HCT116 (cell line): ENCODE data around the gene C17orf100. TPM values are rescaled to one million over a fixed set of nuclear protein-coding genes. Genes with fewer than 3 reads are reported as not detected.

Source experiments
- ATAC-seq: fragments of 200-7000 bp; cut with Tn5 transposase; 2 replicates; pipeline ENCODE4 v1.9.1; 2020; ENCODE audit warnings: mild to moderate bottlenecking, moderate library complexity
- BruUV-seq: library from RNA; stranded (reverse); fragments of 400-500 nt; replicated peaks from 2 replicates; lab custom pipeline; 2021; lab: Mats Ljungman, UMichigan
- CTCF ChIA-PET: fragments of 300-600 bp; sonication (Branson Sonifier 250); formaldehyde crosslinking; loops from one replicate; lab custom pipeline; 2021; ENCODE audit warnings: antibody characterized with exemption; lab: Charles Lee
- POLR2A ChIA-PET: fragments of 300-600, 350-600 bp; sonication (Branson Sonifier 250); formaldehyde crosslinking; loops from one replicate; lab custom pipeline; 2021; ENCODE audit warnings: antibody characterized with exemption; lab: Charles Lee
- RAD21 ChIA-PET, 2 experiments: fragments of 300-600 bp; sonication (Branson Sonifier 250); formaldehyde crosslinking; loops; one replicate each; lab custom pipeline; 2023; ENCODE audit warnings: low total read pairs in 2 of 2; ENCODE audit not compliant: uncharacterized antibody in 2 of 2, unreplicated experiment in 2 of 2, low non-redundant PET in 1 of 2; lab: Charles Lee
- DNase-seq: peaks from one replicate; pipeline ENCODE4 v3.0.0-alpha.2; 2010; ENCODE audit warnings: low read depth, low spot score
- H2AFZ ChIP-seq: fragments of 200-600 bp; shearing (Covaris generic), sonication (generic); 2 replicates; pipeline ENCODE4 v1.6.1; 2017; ENCODE audit warnings: low read depth, mixed run types, mixed read lengths, antibody characterized with exemption, low read length; ENCODE audit not compliant: poor library complexity, severe bottlenecking
- H3K27ac ChIP-seq: 2 replicates; pipeline ENCODE4 v1.5.1; 2012; ENCODE audit warnings: low read depth, low read length
- H3K27me3 ChIP-seq: fragments of 200-600 bp; sonication (generic); 2 replicates; pipeline ENCODE4 v1.6.1; 2016; ENCODE audit warnings: mixed run types, low read length, mixed read lengths; ENCODE audit not compliant: insufficient read depth
- H3K36me3 ChIP-seq, 2 experiments: fragments of 200-500 bp in 1 of 2; fragments of 200-600 bp in 1 of 2; sonication (Bioruptor generic) in 1 of 2; sonication (generic) in 1 of 2; 2 replicates each; pipeline versions ENCODE4 v1.5.1 to v1.6.1; 2014 to 2016; ENCODE audit warnings: low read length in 2 of 2, inconsistent platforms in 1 of 2, mixed read lengths in 1 of 2, mixed run types in 1 of 2; ENCODE audit not compliant: insufficient read depth in 2 of 2, control insufficient read depth in 1 of 2
- H3K4me1 ChIP-seq, 2 experiments: fragments of 200-600 bp in 1 of 2; sonication (generic) in 1 of 2; 2 replicates each; pipeline versions ENCODE4 v1.5.1 to v1.6.1; 2012 to 2017; ENCODE audit warnings: low read length in 2 of 2, inconsistent platforms in 1 of 2, mild to moderate bottlenecking in 1 of 2, mixed read lengths in 1 of 2, mixed run types in 1 of 2, moderate library complexity in 1 of 2; ENCODE audit not compliant: insufficient read depth in 2 of 2, control insufficient read depth in 1 of 2
- H3K4me2 ChIP-seq: fragments of 200-600 bp; sonication (generic); 2 replicates; pipeline ENCODE4 v1.6.1; 2017; ENCODE audit warnings: mixed run types, low read length, mixed read lengths
- H3K4me3 ChIP-seq, 2 experiments: fragments of 200-600 bp in 1 of 2; sonication (generic) in 1 of 2; replicated peaks in 1 of 2; 2 replicates each; pipeline ENCODE4 v1.5.1; 2011 to 2016; ENCODE audit warnings: low read length in 2 of 2, control low read depth in 1 of 2, low read depth in 1 of 2, mild to moderate bottlenecking in 1 of 2, mixed read lengths in 1 of 2, mixed run types in 1 of 2
- H3K79me2 ChIP-seq: fragments of 200-600 bp; sonication (generic); 2 replicates; pipeline ENCODE4 v1.6.1; 2017; ENCODE audit warnings: mild to moderate bottlenecking, mixed run types, low read length, moderate library complexity, mixed read lengths; ENCODE audit not compliant: insufficient read depth
- H3K9ac ChIP-seq: fragments of 200-600 bp; sonication (generic); 2 replicates; pipeline ENCODE4 v1.6.1; 2016; ENCODE audit warnings: low read length, mixed read lengths
- H3K9me2 ChIP-seq: fragments of 200-600 bp; sonication (generic), shearing (Covaris generic); 2 replicates; pipeline ENCODE4 v1.6.1; 2017; ENCODE audit warnings: mixed run types, mild to moderate bottlenecking, moderate library complexity; ENCODE audit not compliant: insufficient read depth
- H3K9me3 ChIP-seq, 2 experiments: fragments of 200-500 bp in 1 of 2; fragments of 200-600 bp in 1 of 2; sonication (Bioruptor generic) in 1 of 2; sonication (generic) in 1 of 2; 2 replicates each; pipeline ENCODE4 v1.6.1; 2014 to 2017; ENCODE audit warnings: low read length in 2 of 2, mixed read lengths in 2 of 2, inconsistent platforms in 1 of 2, low read depth in 1 of 2, mild to moderate bottlenecking in 1 of 2, mixed run types in 1 of 2, moderate library complexity in 1 of 2; ENCODE audit not compliant: control insufficient read depth in 1 of 2, insufficient read depth in 1 of 2
- H4K20me1 ChIP-seq: fragments of 200-600 bp; sonication (generic), shearing (Covaris generic); 2 replicates; pipeline ENCODE4 v1.6.1; 2017; ENCODE audit warnings: mixed run types, mild to moderate bottlenecking, moderate library complexity; ENCODE audit not compliant: insufficient read depth
- CEBPB ChIP-seq: IDR thresholded peaks from 2 replicates; pipeline ENCODE4 v1.6.1; 2012; ENCODE audit warnings: low read depth
- CTCF ChIP-seq, 3 experiments: fragments of 200-600 bp in 1 of 3; sonication (generic) in 1 of 3; IDR thresholded peaks in 2 of 3; conservative IDR thresholded peaks in 1 of 3; 2 replicates each; pipeline ENCODE4 v1.5.1; 2012 to 2017; ENCODE audit warnings: low read depth in 2 of 3, low read length in 2 of 3, antibody characterized with exemption in 1 of 3, borderline replicate concordance in 1 of 3, control low read depth in 1 of 3, mild to moderate bottlenecking in 1 of 3, mixed read lengths in 1 of 3, mixed run types in 1 of 3, moderate library complexity in 1 of 3; ENCODE audit not compliant: insufficient read depth in 1 of 3
- EGR1 ChIP-seq: IDR thresholded peaks from 2 replicates; pipeline ENCODE4 v1.6.1; 2012; ENCODE audit warnings: low read depth
- ELF1 ChIP-seq: IDR thresholded peaks from 2 replicates; pipeline ENCODE4 v1.6.1; 2012; ENCODE audit warnings: low read depth, borderline replicate concordance
- EZH2 ChIP-seq: fragments of 200-600 bp; sonication (generic); IDR thresholded peaks from 2 replicates; pipeline ENCODE4 v1.6.1; 2017; ENCODE audit warnings: antibody characterized with exemption, mixed run types
- MAX ChIP-seq: IDR thresholded peaks from 2 replicates; pipeline ENCODE4 v1.6.1; 2012
- POLR2AphosphoS5 ChIP-seq: IDR thresholded peaks from 2 replicates; pipeline ENCODE4 v1.6.1; 2011; ENCODE audit warnings: mild to moderate bottlenecking, low read depth, low read length, moderate library complexity
- SIN3A ChIP-seq: IDR thresholded peaks from 2 replicates; pipeline ENCODE4 v1.6.1; 2012; ENCODE audit warnings: low read depth
- SP1 ChIP-seq: IDR thresholded peaks from 2 replicates; pipeline ENCODE4 v1.6.1; 2012; ENCODE audit warnings: low read depth
- SRF ChIP-seq: IDR thresholded peaks from 2 replicates; pipeline ENCODE4 v1.6.1; 2012; ENCODE audit warnings: low read depth
- YY1 ChIP-seq: IDR thresholded peaks from 2 replicates; pipeline ENCODE4 v1.6.1; 2011; ENCODE audit warnings: low read length, low read depth, moderate library complexity, mild to moderate bottlenecking; ENCODE audit not compliant: insufficient replicate concordance; ENCODE audit errors: extremely low read depth
- ZBTB33 ChIP-seq: IDR thresholded peaks from 2 replicates; pipeline ENCODE4 v1.6.1; 2011; ENCODE audit warnings: mild to moderate bottlenecking, low read length, moderate library complexity; ENCODE audit not compliant: insufficient replicate concordance; ENCODE audit errors: extremely low read depth
- ZFX ChIP-seq: fragments of 450-650 bp; IDR thresholded peaks from 2 replicates; pipeline ENCODE4 v1.6.1; 2017
- ZNF274 ChIP-seq: fragments of 200-500 bp; sonication (Bioruptor generic); IDR thresholded peaks from 2 replicates; pipeline ENCODE4 v1.6.1; 2014; ENCODE audit warnings: mild to moderate bottlenecking, low read depth, low read length, inconsistent platforms
- intact Hi-C: fragments of 100-400 bp; cut with micrococcal nuclease; formaldehyde crosslinking; loops from 2 replicates; pipeline ENCODE4 v1.10.0; 2022
- total RNA-seq: library from RNA; stranded (reverse); gene quantifications from one replicate; pipeline ENCODE4 v1.2.1, GENCODE V29; 2021; ENCODE audit not compliant: unreplicated experiment

The C17orf100 gene
- total RNA-seq, 1 experiment from 2014 or later, result 0.76 TPM

GRCh38 chr17:6682339-6682738 lies 30.8 kb downstream of the C17orf100 start:
- no peaks in the 10 kb centered on the region for H3K27me3 ChIP-seq
- DNase-seq (no peak), ATAC-seq (no peak)
- H3K27ac ChIP-seq, result no peak overlapping the region
- no peaks in the 10 kb centered on the region for H3K36me3 ChIP-seq
- intact Hi-C loops, result no loop called here
- H3K4me1 ChIP-seq, result no peaks in the 10 kb centered on the region
- H3K9me3 ChIP-seq, result no peaks in the 10 kb centered on the region
- TF ChIP-seq ZNF274 (no peak), MAX (no peak), EZH2 (no peak), CTCF (IDR thresholded peaks at IDR 0.05 in 2 of 3, conservative IDR thresholded peaks at IDR 0.05 in 1 of 3; ENCODE audit: borderline replicate concordance in 1 of 3, insufficient read depth in 1 of 3, low read depth in 2 of 3, low read length in 2 of 3) (no peak), POLR2AphosphoS5 (no peak), ZFX (no peak), ZBTB33 (no peak), ELF1 (no peak), SIN3A (no peak), SP1 (no peak), CEBPB (no peak), SRF (no peak), EGR1 (no peak), YY1 (no peak)
- no peak overlapping the region for H3K4me2 ChIP-seq
- ChIA-PET RAD21 (no interaction called here), CTCF (no interaction called here), POLR2A (no interaction called here)
- no peak overlapping the region for H2AFZ ChIP-seq
- no peak overlapping the region for H3K4me3 ChIP-seq
- no peak overlapping the region for H3K9ac ChIP-seq
- no peaks in the 10 kb centered on the region for H3K9me2 ChIP-seq
- BruUV-seq, result no TSS peak
- no peaks in the 10 kb centered on the region for H4K20me1 ChIP-seq
- H3K79me2 ChIP-seq, result no peaks in the 10 kb centered on the region
